IMR-90 (cell line): ENCODE data around the gene COL8A1. TPM values are rescaled to one million over a fixed set of nuclear protein-coding genes. Genes with fewer than 3 reads are reported as not detected.

ENCODE experiments used
- ATAC-seq: fragments of 200-7000 bp; cut with Tn5 transposase; 2 replicates; pipeline ENCODE4 v1.9.1; 2020; ENCODE audit warnings: low read depth, mild to moderate bottlenecking, moderate library complexity
- BruUV-seq: library from RNA; stranded (reverse); fragments of 400-500 nt; replicated peaks from 2 replicates; lab custom pipeline; 2021; lab: Mats Ljungman, UMichigan
- CTCF ChIA-PET: fragments of 300-600 bp; formaldehyde crosslinking; extraction: SDS; loops from one replicate; lab custom pipeline; 2021; ENCODE audit warnings: antibody characterized with exemption; lab: Yijun Ruan, JAX
- POLR2A ChIA-PET: fragments of 300-600 bp; sonication (Branson Sonifier 250); formaldehyde crosslinking; loops from one replicate; lab custom pipeline; 2022; ENCODE audit warnings: antibody characterized with exemption; ENCODE audit not compliant: unreplicated experiment; lab: Charles Lee
- DNase-seq: peaks from one replicate; pipeline ENCODE4 v3.0.0; 2013
- H2AFZ ChIP-seq: replicated peaks from 2 replicates; pipeline ENCODE3; 2013; ENCODE audit warnings: low read length, mild to moderate bottlenecking; ENCODE audit not compliant: poor library complexity
- H2AK5ac ChIP-seq: 2 replicates; pipeline ENCODE4 v1.6.1; 2013; ENCODE audit warnings: low read depth, low read length, inconsistent platforms
- H2AK9ac ChIP-seq: replicated peaks from 2 replicates; pipeline ENCODE3; 2013; ENCODE audit warnings: mild to moderate bottlenecking, low read depth, low read length, moderate library complexity; ENCODE audit not compliant: poor library complexity
- H2BK120ac ChIP-seq: 2 replicates; pipeline ENCODE4 v1.6.1; 2013; ENCODE audit warnings: low read depth, low read length, inconsistent platforms
- H2BK15ac ChIP-seq: 3 replicates; pipeline ENCODE4 v1.6.1; 2013; ENCODE audit warnings: low read depth, low read length, inconsistent platforms
- H2BK20ac ChIP-seq: 2 replicates; pipeline ENCODE4 v1.6.1; 2013; ENCODE audit warnings: low read depth, mild to moderate bottlenecking, inconsistent platforms, low read length, moderate library complexity
- H2BK5ac ChIP-seq: 2 replicates; pipeline ENCODE4 v1.6.1; 2013; ENCODE audit warnings: mild to moderate bottlenecking, low read depth, low read length, inconsistent platforms; ENCODE audit not compliant: poor library complexity, severe bottlenecking
- H3K14ac ChIP-seq: replicated peaks from 2 replicates; pipeline ENCODE4 v1.6.1; 2013; ENCODE audit warnings: low read depth, low read length, inconsistent platforms
- H3K18ac ChIP-seq: 2 replicates; pipeline ENCODE4 v1.6.1; 2013; ENCODE audit warnings: low read depth, low read length, control low read depth
- H3K23ac ChIP-seq: 2 replicates; pipeline ENCODE4 v1.6.1; 2013; ENCODE audit warnings: low read depth, low read length, inconsistent platforms
- H3K27ac ChIP-seq: 2 replicates; pipeline ENCODE4 v1.5.1; 2013; ENCODE audit warnings: mild to moderate bottlenecking, control low read depth, low read length; ENCODE audit not compliant: insufficient read depth
- H3K27me3 ChIP-seq: 2 replicates; pipeline ENCODE4 v1.6.1; 2013; ENCODE audit warnings: low read length; ENCODE audit not compliant: control insufficient read depth, insufficient read depth
- H3K36me3 ChIP-seq: 2 replicates; pipeline ENCODE4 v1.6.1; 2013; ENCODE audit warnings: low read length, mixed read lengths; ENCODE audit not compliant: control insufficient read depth, insufficient read depth
- H3K4ac ChIP-seq: 2 replicates; pipeline ENCODE4 v1.6.1; 2013; ENCODE audit warnings: low read depth, low read length, inconsistent platforms
- H3K4me1 ChIP-seq: 2 replicates; pipeline ENCODE4 v1.6.1; 2013; ENCODE audit warnings: low read length, mixed read lengths; ENCODE audit not compliant: control insufficient read depth, insufficient read depth
- H3K4me2 ChIP-seq: 2 replicates; pipeline ENCODE4 v1.6.1; 2013; ENCODE audit warnings: low read depth, mild to moderate bottlenecking, control low read depth, low read length, moderate library complexity
- H3K4me3 ChIP-seq: 2 replicates; pipeline ENCODE4 v1.5.1; 2013; ENCODE audit warnings: low read depth, mild to moderate bottlenecking, control low read depth, low read length, moderate library complexity; ENCODE audit not compliant: insufficient read depth
- H3K56ac ChIP-seq: 2 replicates; pipeline ENCODE4 v1.6.1; 2013; ENCODE audit warnings: low read length, inconsistent platforms; ENCODE audit not compliant: insufficient read depth; ENCODE audit errors: extremely low read depth
- H3K79me1 ChIP-seq, 2 experiments: 2 replicates each; pipeline ENCODE4 v1.6.1; 2013; ENCODE audit warnings: low read length in 2 of 2, inconsistent platforms in 1 of 2, low read depth in 1 of 2
- H3K9ac ChIP-seq: 2 replicates; pipeline ENCODE4 v1.6.1; 2013; ENCODE audit warnings: low read depth, low read length, control low read depth
- H3K9me1 ChIP-seq: 2 replicates; pipeline ENCODE4 v1.6.1; 2013; ENCODE audit warnings: low read length, inconsistent platforms; ENCODE audit not compliant: insufficient read depth
- H3K9me3 ChIP-seq: 2 replicates; pipeline ENCODE4 v1.6.1; 2013; ENCODE audit warnings: low read length; ENCODE audit not compliant: control insufficient read depth, insufficient read depth
- H4K20me1 ChIP-seq: 2 replicates; pipeline ENCODE4 v1.6.1; 2013; ENCODE audit warnings: low read length, inconsistent platforms; ENCODE audit not compliant: insufficient read depth
- H4K5ac ChIP-seq: 2 replicates; pipeline ENCODE4 v1.6.1; 2013; ENCODE audit warnings: mild to moderate bottlenecking, low read depth, low read length, control low read depth
- H4K8ac ChIP-seq, 2 experiments: 2 replicates each; pipeline ENCODE4 v1.6.1; 2013; ENCODE audit warnings: low read depth in 2 of 2, low read length in 2 of 2, control low read depth in 1 of 2, inconsistent platforms in 1 of 2
- H4K91ac ChIP-seq: 2 replicates; pipeline ENCODE4 v1.6.1; 2013; ENCODE audit warnings: low read depth, low read length, inconsistent platforms; ENCODE audit not compliant: insufficient read depth
- CEBPB ChIP-seq: IDR thresholded peaks from 2 replicates; pipeline ENCODE4 v1.6.1; 2012; ENCODE audit warnings: low read depth, low read length, improper control_type of control experiment
- ELK1 ChIP-seq: fragments of 150-350 bp; IDR thresholded peaks from 2 replicates; pipeline ENCODE4 v1.6.1; 2016; ENCODE audit warnings: low read depth, mild to moderate bottlenecking, low read length, moderate library complexity, borderline replicate concordance
- MAFK ChIP-seq: IDR thresholded peaks from 2 replicates; pipeline ENCODE4 v1.6.1; 2012; ENCODE audit warnings: low read depth, low read length, improper control_type of control experiment
- RAD21 ChIP-seq: IDR thresholded peaks from 2 replicates; pipeline ENCODE4 v1.6.1; 2012; ENCODE audit warnings: low read length, improper control_type of control experiment
- SMC3 ChIP-seq: fragments of 150-350 bp; IDR thresholded peaks from 2 replicates; pipeline ENCODE4 v1.6.1; 2016; ENCODE audit warnings: low read depth, mild to moderate bottlenecking, antibody characterized with exemption, low read length, moderate library complexity
- USF2 ChIP-seq: fragments of 150-350 bp; IDR thresholded peaks from 2 replicates; pipeline ENCODE4 v1.6.1; 2017; ENCODE audit warnings: mild to moderate bottlenecking, antibody characterized with exemption, low read length, low read depth
- WGBS, 2 experiments: methylation state at CpG; one replicate each; pipeline versions ENCODE4 v1.1.5 to v1.1.7; 2013; ENCODE audit warnings: missing lambda C conversion rate in 2 of 2; ENCODE audit not compliant: insufficient read length in 1 of 2; ENCODE audit errors: extremely low coverage in 2 of 2; 5-methylcytosine and 5-hydroxymethylcytosine counted together
- dilution Hi-C: fragments of 300-500 bp; cut with HindIII; formaldehyde crosslinking; loops from one replicate; pipeline ENCODE4 v1.14.3; 2018; ENCODE audit warnings: low sequenced_read_pairs; ENCODE audit not compliant: unreplicated experiment
- in situ Hi-C: fragments of 300-500 bp; cut with MboI; formaldehyde crosslinking; loops from 3 replicates; pipeline ENCODE4 v1.14.3; 2019; ENCODE audit warnings: low sequenced_read_pairs, inconsistent platforms, mixed read lengths
- intact Hi-C: fragments of 100-400 bp; cut with micrococcal nuclease; formaldehyde crosslinking; loops from 2 replicates; pipeline ENCODE4 v1.10.0; 2022
- polyA plus RNA-seq, 3 experiments: library from polyadenylated mRNA; depleted of rRNA; stranded (reverse); fragments of >200 nt; gene quantifications; 2 replicates each; pipeline ENCODE4 v1.2.3, GENCODE V29; 2012; ENCODE audit warnings: low replicate concordance in 1 of 3
- total RNA-seq: library from RNA; depleted of rRNA; stranded (reverse); fragments of >200 nt; gene quantifications from 2 replicates; pipeline ENCODE4 v1.2.3, GENCODE V29; 2012

Gene COL8A1
- total and polyA plus RNA-seq, 2 of the 4 experiments (the other 2 are of a cell fraction), result 119 to 151 TPM

- Histone ChIP-seq H3K23ac (no peak overlapping the region), H3K9me3 (no peaks in the 10 kb centered on the region), H3K27ac (no peak overlapping the region), H3K4me1 (peaks cover 7% of the 10 kb centered on the region), H2BK20ac (no peak overlapping the region), H3K79me1 (peaks cover 15 to 37% of the 10 kb centered on the region in 2 experiments), H2BK5ac (no peak overlapping the region), H4K8ac (0 out of 4 replicates have a peak overlapping the region, but pooled peaks of 1 of the 2 experiments have one; percentile 27), H3K9ac (no peak overlapping the region), H3K9me1 (no peaks in the 10 kb centered on the region; the same call in 1 of the 2 replicates), H4K91ac (no peak overlapping the region), H4K5ac (no peak overlapping the region), H2BK120ac (no peak overlapping the region), H3K4ac (no peak overlapping the region), H2AK5ac (no peak overlapping the region), H2BK15ac (no peak overlapping the region), H2AFZ (no peak overlapping the region), H3K56ac (no peak overlapping the region), H3K4me2 (no peak overlapping the region), H3K4me3 (no peak overlapping the region), H2AK9ac (no peak overlapping the region), H3K18ac (no peak overlapping the region), H4K20me1 (no peaks in the 10 kb centered on the region), H3K14ac (no peak overlapping the region), H3K36me3 (no peaks in the 10 kb centered on the region), H3K27me3 (no peaks in the 10 kb centered on the region)
- intact Hi-C loops (no loop called here), in situ Hi-C loops (loop anchor here (10.0 kb wide), 1 partner anchor 657 kb away; no protein-coding TSS in a partner anchor), dilution Hi-C loops (no loop called here)
- POLR2A ChIA-PET, result no interaction called here
- no TSS peak for BruUV-seq
- no peak for DNase-seq
- CTCF ChIA-PET, result no interaction called here
- WGBS, 2 experiments, result no CpG with 5 or more reads among the region's 1 CpG
- no peak for ATAC-seq
- no peak for TF ChIP-seq CEBPB
- TF ChIP-seq SMC3, result no peak
- TF ChIP-seq ELK1, result no peak
- no peak for TF ChIP-seq MAFK
- no peak for TF ChIP-seq USF2
- no peak for TF ChIP-seq RAD21
Measured at GRCh38 chr3:99681512-99681911, 43.1 kb downstream of the COL8A1 start.
